ENCODE data around the gene FANCE.
"Not testable (repeated sequence)": the region's sequence is repeated elsewhere in the genome, so short reads cannot be mapped to it uniquely, and the experiment has no call there.

FANCE gene

DNA sequence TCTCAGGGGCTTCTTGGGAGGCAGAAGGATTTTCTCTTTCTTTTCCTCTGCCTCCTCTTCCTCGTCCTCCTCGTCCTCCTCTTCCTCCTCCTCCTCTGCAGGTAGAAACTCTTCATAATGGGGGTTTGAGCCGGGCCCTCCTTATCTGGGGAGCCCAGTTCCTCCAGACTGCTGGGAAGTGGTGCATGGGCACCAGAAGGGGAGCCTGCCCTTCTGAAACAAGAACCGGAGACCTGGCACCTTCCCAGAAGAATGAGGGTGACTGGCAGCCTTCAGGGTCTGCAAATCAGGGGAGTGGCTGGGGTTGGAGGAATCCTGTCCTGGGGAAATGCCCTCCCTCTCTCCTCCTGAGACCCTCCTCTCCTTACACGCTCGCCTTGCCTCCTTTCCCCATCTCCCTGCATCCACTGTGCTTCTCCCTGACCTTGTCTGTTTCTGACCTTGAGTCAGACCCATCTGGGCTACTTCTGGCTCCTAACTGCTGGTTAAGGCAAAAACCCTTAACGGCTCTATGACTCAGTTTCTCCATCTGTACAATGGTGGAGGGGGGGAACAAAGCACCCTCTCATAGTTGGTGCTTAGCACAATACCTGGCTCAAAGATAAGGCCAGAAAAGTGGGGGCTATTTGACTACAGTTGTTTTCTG is 58.9 kb downstream of the FANCE start:
- TF ChIP-seq, protein P1, sequence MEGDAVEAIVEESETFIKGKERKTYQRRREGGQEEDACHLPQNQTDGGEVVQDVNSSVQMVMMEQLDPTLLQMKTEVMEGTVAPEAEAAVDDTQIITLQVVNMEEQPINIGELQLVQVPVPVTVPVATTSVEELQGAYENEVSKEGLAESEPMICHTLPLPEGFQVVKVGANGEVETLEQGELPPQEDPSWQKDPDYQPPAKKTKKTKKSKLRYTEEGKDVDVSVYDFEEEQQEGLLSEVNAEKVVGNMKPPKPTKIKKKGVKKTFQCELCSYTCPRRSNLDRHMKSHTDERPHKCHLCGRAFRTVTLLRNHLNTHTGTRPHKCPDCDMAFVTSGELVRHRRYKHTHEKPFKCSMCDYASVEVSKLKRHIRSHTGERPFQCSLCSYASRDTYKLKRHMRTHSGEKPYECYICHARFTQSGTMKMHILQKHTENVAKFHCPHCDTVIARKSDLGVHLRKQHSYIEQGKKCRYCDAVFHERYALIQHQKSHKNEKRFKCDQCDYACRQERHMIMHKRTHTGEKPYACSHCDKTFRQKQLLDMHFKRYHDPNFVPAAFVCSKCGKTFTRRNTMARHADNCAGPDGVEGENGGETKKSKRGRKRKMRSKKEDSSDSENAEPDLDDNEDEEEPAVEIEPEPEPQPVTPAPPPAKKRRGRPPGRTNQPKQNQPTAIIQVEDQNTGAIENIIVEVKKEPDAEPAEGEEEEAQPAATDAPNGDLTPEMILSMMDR (IDR thresholded peaks at IDR 0.05; ENCODE audit: low read depth, low read length) = no peak
- no peak overlapping the region for H3K4me3 ChIP-seq (ENCODE audit: low read depth, low read length)

DNA sequence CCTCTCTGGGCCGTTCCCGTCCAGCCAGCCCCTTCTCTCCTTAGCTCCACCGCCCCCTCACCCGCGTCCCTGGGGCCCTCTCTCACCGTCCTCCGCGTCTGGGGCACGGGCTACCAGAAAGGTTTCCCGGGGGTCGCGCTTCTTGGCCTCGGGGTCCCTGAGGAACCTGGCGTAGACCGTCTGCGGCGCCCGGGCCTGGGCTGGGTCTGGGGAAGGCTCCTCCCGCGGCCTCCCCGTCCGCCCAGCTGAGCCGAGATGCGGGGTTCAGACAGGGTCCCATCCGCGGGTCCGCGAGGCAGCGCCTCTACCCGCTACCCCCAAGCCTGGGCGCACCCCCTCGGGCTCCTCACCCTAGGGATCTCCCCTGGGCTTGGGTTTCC is 59.4 kb downstream of the FANCE start:
- no peak overlapping the region for H3K4me3 ChIP-seq (ENCODE audit: low read depth, low read length)
- TF ChIP-seq, protein P1 (IDR thresholded peaks at IDR 0.05; ENCODE audit: low read depth, low read length) = no peak

DNA sequence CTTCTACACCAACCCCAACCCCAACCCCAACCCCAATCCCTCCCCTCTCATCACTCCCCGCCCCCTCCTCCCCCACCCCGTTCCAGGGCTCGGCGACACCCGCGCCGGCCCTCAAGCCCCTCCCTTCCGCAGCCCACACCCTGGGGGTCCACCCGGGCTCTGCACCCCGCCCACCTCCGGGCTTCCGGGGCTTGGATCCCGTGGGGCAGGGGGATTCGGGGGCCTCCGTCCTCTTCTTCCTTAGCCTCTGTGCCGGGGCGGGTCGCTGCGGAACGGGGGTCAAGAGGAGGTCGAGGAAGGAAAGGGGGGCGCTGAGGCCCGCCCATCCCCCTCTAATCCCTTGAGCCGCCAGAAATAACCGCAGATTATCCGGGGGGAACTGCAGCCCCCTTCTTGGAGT is 59.9 kb downstream of the FANCE start:
- TF ChIP-seq, protein P1 (IDR thresholded peaks at IDR 0.05; ENCODE audit: low read depth, low read length) = no peak
- no peak overlapping the region for H3K4me3 ChIP-seq (ENCODE audit: low read depth, low read length)

DNA sequence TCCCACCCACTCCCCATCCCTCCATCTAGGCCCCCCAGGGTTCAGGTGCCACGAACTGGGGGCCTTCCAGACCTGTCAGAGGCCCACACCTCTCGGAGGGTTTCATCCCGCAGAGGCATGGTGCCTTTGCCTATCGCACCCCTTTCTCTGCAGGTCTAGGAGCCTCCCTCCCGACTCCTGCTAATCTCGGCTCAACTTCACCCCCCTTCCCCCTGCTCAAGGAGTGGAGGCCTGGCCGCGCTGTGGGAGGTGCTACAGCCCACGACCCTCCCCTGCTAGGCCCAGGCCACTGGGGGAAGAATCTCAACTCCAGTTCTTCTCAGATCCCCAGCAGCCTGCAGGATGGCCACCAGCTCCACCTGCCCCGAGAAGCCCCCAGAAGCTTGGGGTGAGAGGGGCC is 60.6 kb downstream of the FANCE start, which contains the start of gene TULP1:
TSS of gene TULP1 (minus strand) at position 157 of the 400 bp plus-strand sequence. CDS start at position 119, 38 bp downstream.
- no peak within 1 kb of the TSS for H3K4me3 ChIP-seq (ENCODE audit: low read depth, low read length)
- TF ChIP-seq, protein P1 (IDR thresholded peaks at IDR 0.05; ENCODE audit: low read depth, low read length) = no peak

DNA sequence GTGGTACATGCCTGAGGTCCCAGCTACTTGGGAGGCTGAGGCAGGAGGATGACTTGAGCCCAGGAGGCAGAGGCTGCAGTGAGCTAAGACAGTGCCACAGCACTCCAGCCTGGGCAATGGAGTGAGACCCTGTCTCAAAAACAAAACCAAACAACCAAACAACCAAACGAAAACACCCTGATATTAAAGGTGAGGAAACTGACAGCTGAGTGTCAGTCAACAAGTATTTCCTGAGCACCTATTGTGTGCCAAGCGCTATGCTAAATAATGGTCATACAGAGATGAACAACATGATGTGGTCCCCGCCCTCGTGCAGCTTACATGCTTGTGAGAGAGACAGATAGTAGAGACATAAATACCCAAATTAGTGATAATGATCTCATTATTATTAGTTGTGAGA is 62.4 kb downstream of the FANCE start:
- TF ChIP-seq, protein P1 (IDR thresholded peaks at IDR 0.05; ENCODE audit: low read depth, low read length) = no peak
- H3K4me3 ChIP-seq (ENCODE audit: low read depth, low read length) = no peak overlapping the region

DNA sequence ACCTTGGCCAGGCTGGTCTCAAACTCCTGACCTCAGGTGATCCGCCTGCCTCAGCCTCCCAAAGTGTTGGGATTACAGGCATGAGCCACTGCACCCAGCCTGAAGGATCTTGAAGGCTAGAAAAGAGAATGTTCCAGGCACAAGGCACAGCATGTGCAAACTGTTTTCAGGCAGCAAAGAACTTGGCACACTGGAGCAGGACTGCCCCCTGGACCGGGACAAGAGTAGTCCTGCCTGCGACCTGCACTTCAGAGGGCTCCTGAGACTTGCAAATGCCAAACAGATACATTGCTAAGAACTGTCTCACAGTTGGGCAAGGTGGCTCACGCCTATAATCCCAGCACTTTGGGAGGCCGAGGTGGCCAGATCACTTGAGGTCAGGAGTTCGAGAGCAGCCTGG is 63.8 kb downstream of the FANCE start:
- H3K4me3 ChIP-seq (ENCODE audit: low read depth, low read length) = not testable (repeated sequence)

Data from WI38 (cell line).